CD4-positive, alpha-beta T cell treated with Interleukin-17A for 1 hour (primary cell): ENCODE measurements around the gene SHMT1.
"Not testable (repeated sequence)": the region's sequence is repeated elsewhere in the genome, so short reads cannot be mapped to it uniquely, and the experiment has no call there.

Experiments
- DNase-seq: peaks from one replicate; pipeline ENCODE4 v3.0.0-alpha.2; 2020

Gene SHMT1

DNA sequence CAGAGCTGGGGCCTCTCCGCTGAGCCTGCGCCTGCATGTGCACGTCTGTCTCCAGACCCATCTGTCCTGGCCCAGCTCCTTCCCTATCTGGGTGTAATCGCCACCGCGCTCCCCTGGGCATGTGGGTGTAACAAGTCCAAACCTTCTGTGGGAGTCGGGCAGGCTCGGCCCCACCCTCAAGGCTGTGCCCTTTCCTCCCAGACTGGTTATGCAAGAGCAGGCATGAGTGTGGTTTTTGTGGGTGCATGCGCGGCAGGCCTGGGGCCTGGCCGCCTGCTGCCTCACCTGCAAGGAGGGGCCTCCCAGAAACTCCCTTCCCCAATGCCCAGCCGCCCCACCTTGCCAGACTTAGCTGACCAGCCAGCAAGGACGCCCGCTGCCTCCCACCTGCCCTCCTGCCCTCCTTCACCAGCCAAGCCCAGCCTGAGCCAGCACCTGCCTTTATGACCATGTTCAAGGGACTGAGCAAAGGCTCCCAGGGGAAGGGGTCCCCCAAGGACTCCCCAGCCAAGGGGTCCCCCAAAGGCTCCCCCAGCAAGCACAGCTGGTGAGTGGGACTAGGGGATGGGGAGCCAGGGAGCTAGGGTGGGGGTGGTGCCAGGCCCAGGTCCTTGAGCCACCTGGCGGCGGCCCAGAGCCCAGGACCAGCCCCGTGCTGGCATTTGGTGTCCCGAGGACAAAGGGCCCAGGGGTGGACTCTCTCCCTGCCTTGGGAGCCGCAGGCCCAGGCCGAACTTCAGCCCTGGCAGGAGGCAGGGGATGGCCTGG, 14.3 kb upstream of the SHMT1 start, which contains the start of gene EVPLL:
Gene EVPLL, plus strand, starts transcription at position 342 of the 768 bp plus-strand sequence. CDS start 3,160 bp downstream, outside the sequence.
- no peak for DNase-seq

- no peak for DNase-seq
Measured at GRCh38 chr17:18374216-18374615, 10.9 kb upstream of the SHMT1 start.

DNA sequence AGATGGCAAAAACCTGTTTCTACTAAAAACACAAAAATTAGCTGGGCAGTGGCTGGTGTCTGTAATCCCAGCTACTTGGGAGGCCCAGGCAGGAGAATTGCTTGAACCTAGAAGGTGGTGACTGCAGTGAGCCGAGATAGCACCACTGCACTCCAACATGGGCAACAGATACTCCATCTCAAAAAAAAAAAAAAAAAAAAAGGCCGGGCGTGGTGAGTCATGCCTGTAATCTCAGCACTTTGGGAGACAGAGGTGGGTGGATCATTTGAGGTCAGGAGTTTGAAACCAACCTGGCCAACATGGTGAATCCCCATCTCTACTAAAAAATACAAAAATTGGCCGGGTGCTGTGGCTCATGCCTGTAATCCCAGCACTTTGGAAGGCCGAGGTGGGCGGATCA, 9.8 kb upstream of the SHMT1 start:
- not testable (repeated sequence) for DNase-seq

- DNase-seq: no peak
Measured at GRCh38 chr17:18371455-18371854, 8.1 kb upstream of the SHMT1 start.

- DNase-seq: no peak
Measured at GRCh38 chr17:18370761-18371160, 7.4 kb upstream of the SHMT1 start.

DNA sequence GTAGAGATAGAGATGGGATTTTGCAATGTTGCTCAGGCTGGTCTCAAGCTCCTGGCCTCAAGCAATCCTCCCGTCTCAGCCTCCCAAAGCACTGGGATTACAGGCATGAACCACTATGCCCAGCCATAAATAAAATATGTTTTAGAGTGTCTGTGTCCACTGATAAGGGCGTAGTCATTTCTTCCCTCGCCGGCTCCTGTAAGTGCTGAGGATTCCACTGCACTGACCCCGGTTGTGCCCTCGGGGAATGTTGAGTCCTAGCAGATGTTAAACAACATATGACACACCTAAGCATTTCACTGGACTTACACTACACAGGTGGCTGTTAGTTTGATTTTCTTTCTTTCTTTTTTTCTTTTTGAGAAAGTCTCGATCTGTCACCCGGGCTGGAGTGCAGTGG, 5.6 kb upstream of the SHMT1 start:
- DNase-seq: no peak

DNA sequence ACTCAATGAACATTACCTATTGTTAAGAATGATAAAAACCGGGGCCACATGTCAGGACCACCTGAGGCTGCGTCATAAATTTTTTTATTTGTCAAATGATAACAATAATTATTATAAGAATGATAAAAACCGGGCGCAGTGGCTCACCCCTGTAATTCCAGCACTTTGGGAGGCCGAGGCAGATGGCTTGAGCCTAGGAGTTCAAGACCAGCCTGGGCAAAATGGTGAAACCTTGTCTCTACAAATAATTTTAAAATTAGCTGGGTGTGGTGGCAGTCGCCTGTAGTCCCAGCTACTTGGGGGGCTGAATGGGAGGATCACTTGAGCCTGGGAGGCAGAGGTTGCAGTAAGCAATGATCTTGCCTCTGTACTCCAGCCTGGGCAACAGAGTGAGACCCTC, 816 bp upstream of the SHMT1 start:
- no peak for DNase-seq

GRCh38 chr17:18362698-18363100, 651 bp downstream of the SHMT1 start:
- peak; percentile 19 for DNase-seq

GRCh38 chr17:18361837-18362697, 1.3 kb downstream of the SHMT1 start:
- DNase-seq: no peak

- DNase-seq: no peak
Measured at GRCh38 chr17:18360518-18360917, 2.8 kb downstream of the SHMT1 start.

GRCh38 chr17:18356624-18357023, 6.7 kb downstream of the SHMT1 start:
- DNase-seq: no peak

- no peak for DNase-seq
Measured at GRCh38 chr17:18353541-18353940, 9.8 kb downstream of the SHMT1 start.

GRCh38 chr17:18344021-18344420, 19.3 kb downstream of the SHMT1 start:
- DNase-seq: no peak

DNA sequence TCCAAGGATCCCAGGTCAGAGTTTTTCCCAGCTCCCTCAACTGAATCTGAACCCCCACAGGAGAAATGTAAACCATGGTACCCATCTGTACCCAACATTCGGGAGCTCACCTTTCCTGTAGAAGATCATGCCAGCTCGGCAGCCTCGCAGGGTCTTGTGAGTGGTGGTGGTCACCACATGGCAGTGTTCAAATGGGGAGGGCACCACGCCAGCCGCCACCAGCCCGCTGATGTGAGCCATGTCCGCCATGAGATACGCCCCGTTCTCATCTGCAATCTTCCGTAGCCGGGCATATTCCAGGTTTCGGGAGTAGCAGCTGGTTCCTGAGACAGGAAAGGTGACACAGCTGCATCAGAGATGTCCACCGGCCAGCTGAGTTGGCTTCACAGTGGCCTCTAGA, 23.4 kb downstream of the SHMT1 start:
- DNase-seq: no peak

GRCh38 chr17:18338158-18338557, 25.2 kb downstream of the SHMT1 start:
- DNase-seq: not testable (repeated sequence)

GRCh38 chr17:18332909-18333489, 30.4 kb downstream of the SHMT1 start:
- no peak for DNase-seq

GRCh38 chr17:18331879-18332278, 31.5 kb downstream of the SHMT1 start:
- DNase-seq: peak; percentile 26

- DNase-seq: no peak
Measured at GRCh38 chr17:18328643-18329204, 34.6 kb downstream of the SHMT1 start.

DNA sequence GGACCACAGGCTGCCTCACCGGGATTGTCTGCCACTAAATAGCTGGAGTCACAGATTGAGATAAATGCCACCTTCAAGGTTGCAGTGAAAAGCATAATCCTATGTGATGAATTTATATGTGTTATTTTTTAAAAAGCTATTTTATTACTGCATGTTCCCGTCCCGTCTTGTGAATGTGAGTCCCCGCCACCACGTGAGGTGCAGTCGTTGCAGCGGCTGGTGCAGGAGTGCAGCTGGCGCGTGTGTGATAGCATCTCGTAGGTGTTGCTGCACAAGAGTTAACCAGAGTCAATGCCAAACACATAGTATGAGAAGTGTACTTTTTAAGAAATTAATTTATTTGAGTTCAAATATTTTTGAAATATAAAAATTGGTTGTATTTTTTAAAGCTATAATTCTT, 35.8 kb downstream of the SHMT1 start:
- DNase-seq: no peak

- DNase-seq: no peak
Measured at GRCh38 chr17:18327093-18327492, 36.3 kb downstream of the SHMT1 start.

DNA sequence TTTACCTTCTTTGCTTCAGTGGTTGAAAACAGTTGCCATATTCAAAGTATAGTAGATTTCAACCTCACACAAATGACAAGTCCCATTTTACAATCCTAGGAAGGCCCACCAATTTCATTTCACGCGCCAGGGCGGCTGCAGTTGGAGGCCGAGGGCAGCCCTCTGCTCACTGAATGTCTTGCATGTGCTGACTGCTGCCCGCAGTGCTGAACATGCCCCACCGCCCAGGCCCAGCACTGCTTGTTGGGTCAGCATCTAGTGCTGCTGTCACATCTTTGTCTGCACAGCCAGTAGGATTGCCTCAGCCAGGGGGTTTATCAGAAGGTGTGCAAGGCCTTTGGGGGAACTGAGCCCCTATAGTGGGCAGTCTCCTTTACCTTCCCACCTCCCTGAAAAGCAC, 36.8 kb downstream of the SHMT1 start:
- no peak for DNase-seq

DNA sequence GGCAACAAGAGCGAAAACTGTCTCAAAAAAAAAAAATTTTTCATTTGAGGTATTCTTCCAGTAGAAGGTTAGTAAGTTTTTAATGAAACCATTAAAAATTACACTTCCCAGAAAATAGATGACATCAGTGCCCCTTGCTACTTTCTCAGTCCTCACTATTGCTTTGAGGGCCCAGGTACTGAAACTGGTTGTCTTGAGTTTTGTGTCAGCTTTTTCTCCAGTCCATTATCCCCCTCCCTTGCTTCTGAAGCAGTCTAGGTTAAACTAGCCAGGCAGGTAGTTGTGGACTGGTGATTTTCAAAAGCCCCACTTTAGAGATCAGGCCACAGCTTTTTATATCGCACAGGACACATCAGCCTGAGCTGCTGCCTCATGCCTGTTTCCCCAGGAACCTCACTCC, 37.3 kb downstream of the SHMT1 start:
- DNase-seq: no peak
